GM23248 (cell line): Measurements from ENCODE around the gene APLP2. TPM values are rescaled to one million over a fixed set of nuclear protein-coding genes. Genes with fewer than 3 reads are reported as not detected.

Experiments used
- DNase-seq: peaks from one replicate; pipeline ENCODE4 v3.0.0-alpha.2; 2015
- H2AFZ ChIP-seq: fragments of 200-600 bp; sonication (generic); 2 replicates; pipeline ENCODE4 v1.6.1; 2016; ENCODE audit warnings: antibody characterized with exemption
- H3F3A ChIP-seq: fragments of 200-600 bp; sonication (generic); 2 replicates; pipeline ENCODE4 v1.6.1; 2016; ENCODE audit warnings: mild to moderate bottlenecking, antibody characterized with exemption, mixed run types; ENCODE audit not compliant: insufficient read depth
- H3K27ac ChIP-seq: fragments of 200-600 bp; sonication (generic); 2 replicates; pipeline ENCODE4 v1.5.1; 2016; ENCODE audit warnings: mild to moderate bottlenecking
- H3K27me3 ChIP-seq: fragments of 200-600 bp; sonication (generic); replicated peaks from 2 replicates; pipeline ENCODE4 v1.6.1; 2016; ENCODE audit warnings: mild to moderate bottlenecking; ENCODE audit not compliant: insufficient read depth
- H3K36me3 ChIP-seq: fragments of 200-600 bp; sonication (generic); 2 replicates; pipeline ENCODE4 v1.6.1; 2016; ENCODE audit warnings: low read depth, mild to moderate bottlenecking
- H3K4me1 ChIP-seq: fragments of 200-600 bp; sonication (generic); 2 replicates; pipeline ENCODE4 v1.6.1; 2016; ENCODE audit warnings: mild to moderate bottlenecking; ENCODE audit not compliant: insufficient read depth
- H3K4me2 ChIP-seq: fragments of 200-600 bp; sonication (generic); one replicate; pipeline ENCODE4 v1.6.1; 2016; ENCODE audit warnings: mild to moderate bottlenecking; ENCODE audit not compliant: unreplicated experiment
- H3K4me3 ChIP-seq: fragments of 200-600 bp; sonication (generic); 2 replicates; pipeline ENCODE4 v1.5.1; 2016; ENCODE audit warnings: mild to moderate bottlenecking
- H3K79me2 ChIP-seq: fragments of 200-600 bp; sonication (generic); 2 replicates; pipeline ENCODE4 v1.6.1; 2016; ENCODE audit warnings: mild to moderate bottlenecking; ENCODE audit not compliant: insufficient read depth
- H3K9ac ChIP-seq: fragments of 200-600 bp; sonication (generic); 2 replicates; pipeline ENCODE4 v1.6.1; 2016; ENCODE audit warnings: mild to moderate bottlenecking
- H3K9me2 ChIP-seq: fragments of 200-600 bp; sonication (generic); 2 replicates; pipeline ENCODE4 v1.6.1; 2016; ENCODE audit warnings: mixed run types, mild to moderate bottlenecking, moderate library complexity; ENCODE audit not compliant: insufficient read depth
- H3K9me3 ChIP-seq: fragments of 200-600 bp; sonication (generic); one replicate; pipeline ENCODE4 v1.6.1; 2017; ENCODE audit warnings: low read depth
- H4K20me1 ChIP-seq: fragments of 200-600 bp; sonication (generic); 2 replicates; pipeline ENCODE4 v1.6.0; 2016; ENCODE audit not compliant: insufficient read depth
- EZH2 ChIP-seq: fragments of 200-600 bp; sonication (generic); IDR thresholded peaks from 2 replicates; pipeline ENCODE4 v1.6.1; 2018; ENCODE audit warnings: antibody characterized with exemption, mild to moderate bottlenecking; ENCODE audit not compliant: insufficient read depth, poor library complexity, severe bottlenecking
- EZH2phosphoT487 ChIP-seq: fragments of 200-600 bp; sonication (generic); IDR thresholded peaks from 2 replicates; pipeline ENCODE4 v1.6.1; 2018; ENCODE audit warnings: antibody characterized with exemption, moderate library complexity, mild to moderate bottlenecking, low read depth; ENCODE audit not compliant: insufficient read depth
- WGBS, 2 experiments: methylation state at CpG; one replicate each; pipeline ENCODE4 v1.1.6; 2015 to 2017; ENCODE audit warnings: low lambda C conversion rate in 2 of 2, low coverage in 1 of 2; ENCODE audit errors: missing lambda C conversion rate in 2 of 2; 5-methylcytosine and 5-hydroxymethylcytosine counted together
- in situ Hi-C: fragments of 300-500 bp; cut with MboI; formaldehyde crosslinking; loops from 2 replicates; pipeline ENCODE4 v1.15.0; 2020
- polyA plus RNA-seq: library from polyadenylated mRNA; unstranded; fragments of >200 nt; fragmentation: Nextera tagmentation; extraction: Ambion mirVana; gene quantifications from 2 replicates; pipeline ENCODE4 v1.2.1, GENCODE V29; 2016
- total RNA-seq: library from RNA; depleted of rRNA; stranded (reverse); fragments of >200 nt; shearing (Covaris generic); gene quantifications from 2 replicates; pipeline ENCODE4 v1.2.3, GENCODE V29; 2014

APLP2 gene
- total and polyA plus RNA-seq, 2 experiments from 2014 or later = 377 to 390 TPM

DNA sequence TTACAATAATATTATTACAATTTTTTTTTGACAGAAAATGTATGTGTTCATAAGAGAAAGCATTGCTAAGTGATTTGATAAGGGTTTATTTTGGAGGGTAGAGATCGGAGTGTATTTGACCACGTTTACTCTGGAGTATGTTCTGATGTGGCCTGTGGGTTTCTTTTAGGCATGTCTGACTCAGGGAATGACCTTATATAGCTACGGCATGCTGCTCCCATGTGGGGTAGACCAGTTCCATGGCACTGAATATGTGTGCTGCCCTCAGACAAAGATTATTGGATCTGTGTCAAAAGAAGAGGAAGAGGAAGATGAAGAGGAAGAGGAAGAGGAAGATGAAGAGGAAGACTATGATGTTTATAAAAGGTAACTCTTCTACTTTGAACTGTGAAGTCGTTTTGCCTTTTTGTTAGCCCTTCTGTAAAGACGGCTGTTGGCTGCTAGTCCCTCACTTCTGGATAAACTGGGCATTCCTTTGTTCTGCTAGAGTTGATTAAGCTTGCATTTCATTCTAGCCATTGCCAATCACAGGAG, 51.8 kb downstream of the APLP2 start:
- no peaks in the 10 kb centered on the region for H3K9me3 ChIP-seq
- no peaks in the 10 kb centered on the region for H4K20me1 ChIP-seq
- peak; percentile 73 for DNase-seq
- H3K4me1 ChIP-seq = peaks cover 12% of the 10 kb centered on the region
- H3K36me3 ChIP-seq = peaks cover 22% of the 10 kb centered on the region
- H3K4me2 ChIP-seq = no peak overlapping the region
- TF ChIP-seq EZH2 (no peak), EZH2phosphoT487 (no peak)
- H3K9ac ChIP-seq = no peak overlapping the region
- peaks cover 24% of the 10 kb centered on the region for H3F3A ChIP-seq
- no peak overlapping the region for H2AFZ ChIP-seq
- H3K79me2 ChIP-seq = peaks cover 27% of the 10 kb centered on the region; the same call in 1 of the 2 replicates
- WGBS, 2 experiments = 66 to 76% methylated on average over 5 of the region's 5 CpGs
- H3K9me2 ChIP-seq = no peaks in the 10 kb centered on the region
- no peak overlapping the region for H3K27ac ChIP-seq
- in situ Hi-C loops = no loop called here
- no peaks in the 10 kb centered on the region for H3K27me3 ChIP-seq
- H3K4me3 ChIP-seq = no peak overlapping the region

DNA sequence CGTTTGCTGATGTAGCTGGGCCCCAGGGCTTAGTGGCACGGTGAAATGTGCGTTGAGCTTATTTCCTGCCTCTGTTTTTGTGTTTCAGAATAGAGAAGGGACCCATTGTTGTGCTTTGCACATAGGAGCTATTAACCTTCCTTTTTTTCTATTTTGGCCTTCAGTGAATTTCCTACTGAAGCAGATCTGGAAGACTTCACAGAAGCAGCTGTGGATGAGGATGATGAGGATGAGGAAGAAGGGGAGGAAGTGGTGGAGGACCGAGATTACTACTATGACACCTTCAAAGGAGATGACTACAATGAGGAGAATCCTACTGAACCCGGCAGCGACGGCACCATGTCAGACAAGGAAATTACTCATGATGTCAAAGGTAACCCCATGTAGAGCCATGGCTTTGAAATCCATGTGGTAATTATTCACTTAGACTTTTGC, 52.5 kb downstream of the APLP2 start:
- H3K4me3 ChIP-seq = no peak overlapping the region
- peaks cover 32% of the 10 kb centered on the region; the same call in 1 of the 2 replicates for H3K79me2 ChIP-seq
- H2AFZ ChIP-seq = no peak overlapping the region
- no peaks in the 10 kb centered on the region for H3K9me3 ChIP-seq
- peaks cover 12% of the 10 kb centered on the region for H3K4me1 ChIP-seq
- H3K27ac ChIP-seq = no peak overlapping the region
- H3F3A ChIP-seq = peaks cover 24% of the 10 kb centered on the region
- no peak overlapping the region for H3K4me2 ChIP-seq
- H3K36me3 ChIP-seq = peaks cover 25% of the 10 kb centered on the region
- in situ Hi-C loops = no loop called here
- no peaks in the 10 kb centered on the region for H4K20me1 ChIP-seq
- 60 to 63% methylated on average over 7 of the region's 7 CpGs for WGBS, 2 experiments
- H3K9ac ChIP-seq = no peak overlapping the region
- TF ChIP-seq EZH2phosphoT487 = no peak
- TF ChIP-seq EZH2 = no peak
- no peak for DNase-seq
- H3K27me3 ChIP-seq = no peaks in the 10 kb centered on the region
- H3K9me2 ChIP-seq = no peaks in the 10 kb centered on the region

DNA sequence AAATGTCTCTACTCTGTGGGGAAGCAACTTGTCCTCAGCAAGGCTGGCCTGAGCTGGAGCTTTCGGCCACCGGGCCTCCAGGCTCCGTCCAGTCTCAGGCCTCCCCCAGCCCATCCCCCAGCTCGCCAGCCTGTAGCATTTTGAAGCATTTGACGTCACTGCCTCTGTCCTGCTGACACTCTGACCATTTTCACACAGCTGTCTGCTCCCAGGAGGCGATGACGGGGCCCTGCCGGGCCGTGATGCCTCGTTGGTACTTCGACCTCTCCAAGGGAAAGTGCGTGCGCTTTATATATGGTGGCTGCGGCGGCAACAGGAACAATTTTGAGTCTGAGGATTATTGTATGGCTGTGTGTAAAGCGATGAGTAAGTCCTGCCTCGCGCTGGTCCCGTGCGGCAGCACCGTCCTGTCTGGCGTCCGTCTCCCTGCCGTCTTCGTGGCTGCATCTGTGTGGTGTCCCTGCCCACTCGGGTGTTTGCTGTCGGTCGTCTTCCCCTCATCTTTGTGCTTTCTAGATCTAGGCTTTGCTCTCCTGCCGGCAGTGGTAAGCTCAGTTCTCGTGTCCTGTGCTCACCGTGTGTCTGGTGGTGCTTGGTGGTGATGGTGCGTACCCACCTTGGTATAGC, 53.8 kb downstream of the APLP2 start:
- Histone ChIP-seq H3K4me1 (peaks cover 12% of the 10 kb centered on the region), H3K79me2 (peaks cover 22% of the 10 kb centered on the region; the same call in 1 of the 2 replicates)

DNA sequence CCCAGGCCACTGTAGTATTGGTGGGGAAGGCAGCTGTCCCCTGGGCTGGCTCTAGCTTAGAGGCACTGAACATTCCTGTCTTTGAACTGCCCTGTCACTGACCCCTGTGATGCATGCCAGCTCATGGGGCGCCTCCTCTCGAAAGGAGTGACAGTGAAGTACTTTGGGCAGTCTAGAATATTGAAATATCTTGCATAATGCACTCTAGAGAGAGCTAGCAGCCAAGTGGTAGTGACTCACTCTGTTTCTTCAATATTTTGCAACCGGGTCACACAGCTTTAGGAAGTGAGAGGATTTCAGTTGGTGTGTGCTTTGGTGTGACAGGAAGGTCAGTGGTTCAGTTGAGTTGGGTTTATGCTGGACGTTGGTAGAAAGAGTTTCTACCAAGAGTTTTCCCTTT, 54.4 kb downstream of the APLP2 start:
- peak overlapping the region; percentile 57 for H3K27ac ChIP-seq
- in situ Hi-C loops = no loop called here
- H3K9ac ChIP-seq = no peak overlapping the region
- H3K9me2 ChIP-seq = no peaks in the 10 kb centered on the region
- DNase-seq = peak; percentile 95
- H3K27me3 ChIP-seq = no peaks in the 10 kb centered on the region
- no peaks in the 10 kb centered on the region for H4K20me1 ChIP-seq
- peak overlapping the region; percentile 45 for H3K4me2 ChIP-seq
- H3K4me3 ChIP-seq = no peak overlapping the region
- no peak overlapping the region for H2AFZ ChIP-seq
- H3K79me2 ChIP-seq = peaks cover 20% of the 10 kb centered on the region; the same call in 1 of the 2 replicates
- TF ChIP-seq EZH2 (no peak), EZH2phosphoT487 (no peak)
- peaks cover 38% of the 10 kb centered on the region for H3K36me3 ChIP-seq
- peaks cover 12% of the 10 kb centered on the region for H3K4me1 ChIP-seq
- H3F3A ChIP-seq = peaks cover 24% of the 10 kb centered on the region
- 1 to 5% methylated on average over 4 of the region's 4 CpGs for WGBS, 2 experiments
- H3K9me3 ChIP-seq = no peaks in the 10 kb centered on the region

More for the DNA sequence above, 53.8 kb downstream of the APLP2 start:
- Histone ChIP-seq H2AFZ (no peak overlapping the region), H3F3A (peaks cover 24% of the 10 kb centered on the region), H3K9ac (no peak overlapping the region), H3K4me3 (no peak overlapping the region), H3K36me3 (peaks cover 33% of the 10 kb centered on the region), H4K20me1 (no peaks in the 10 kb centered on the region), H3K27me3 (no peaks in the 10 kb centered on the region), H3K4me2 (no peak overlapping the region), H3K9me3 (no peaks in the 10 kb centered on the region), H3K9me2 (no peaks in the 10 kb centered on the region), H3K27ac (peak overlapping the region; percentile 57)
- no peak for TF ChIP-seq EZH2phosphoT487
- no peak for DNase-seq
- in situ Hi-C loops = no loop called here
- 96% methylated on average over 32 of the region's 32 CpGs for WGBS, 2 experiments
